T-helper 2 cell treated with Interferon-gamma antibody and Interleukin-4, amounts not matched to agents 100 ng/mL and 5 ng/mL, for 36 hours (primary cell): Measurements from ENCODE around the gene QPCT. TPM values are rescaled to one million over a fixed set of nuclear protein-coding genes. Genes with fewer than 3 reads are reported as not detected.
"Not testable (repeated sequence)": the region's sequence is repeated elsewhere in the genome, so short reads cannot be mapped to it uniquely, and the experiment has no call there.

Source experiments
- intact Hi-C: fragments of 100-400 bp; cut with micrococcal nuclease; formaldehyde crosslinking; loops from one replicate; pipeline ENCODE4 v1.15.1; 2023
- total RNA-seq: library from RNA; stranded (reverse); gene quantifications from 2 replicates; pipeline ENCODE4 v1.2.3, GENCODE V29; 2022

QPCT gene
- total RNA-seq: 0.18 TPM in 1 of 2 replicates, not detected in the other

DNA sequence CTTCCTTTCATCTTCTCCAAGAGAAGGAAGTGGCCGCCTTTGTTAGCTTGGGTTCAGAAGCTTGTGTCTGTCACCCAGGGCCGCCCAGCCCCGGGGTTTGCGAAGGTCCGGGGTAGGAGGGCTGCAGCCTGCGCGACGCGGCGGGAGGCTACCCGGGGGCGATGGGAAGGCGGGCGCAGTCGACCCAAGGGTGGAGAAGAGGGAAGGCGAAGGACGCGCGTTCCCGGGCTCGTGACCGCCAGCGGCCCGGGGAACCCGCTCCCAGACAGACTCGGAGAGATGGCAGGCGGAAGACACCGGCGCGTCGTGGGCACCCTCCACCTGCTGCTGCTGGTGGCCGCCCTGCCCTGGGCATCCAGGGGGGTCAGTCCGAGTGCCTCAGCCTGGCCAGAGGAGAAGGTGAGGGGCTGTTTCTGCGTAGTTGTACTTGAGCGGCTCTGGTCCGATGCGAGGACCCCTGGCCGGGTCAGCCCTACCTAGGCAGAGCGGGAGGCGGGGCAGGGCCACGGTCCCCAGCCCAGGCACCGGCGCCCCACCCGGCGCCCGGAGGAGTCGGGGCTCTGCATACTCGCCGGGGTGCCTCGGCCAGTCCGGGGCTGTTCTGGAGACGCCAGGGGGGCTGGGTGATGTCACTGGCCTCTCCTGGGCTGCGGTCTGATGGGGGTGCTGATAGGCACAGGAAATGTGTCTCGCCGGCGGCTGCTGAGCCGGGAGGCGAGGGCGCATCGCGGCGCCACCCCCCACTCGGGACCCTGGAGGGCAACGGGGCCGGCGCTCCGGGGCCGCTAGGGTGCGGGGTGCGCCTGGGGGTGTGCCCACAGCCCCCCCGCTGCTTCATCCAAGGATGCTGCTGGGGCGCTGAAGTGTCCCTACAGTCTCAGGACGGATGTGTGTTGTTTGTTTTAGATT lies at the start of gene QPCT:
Gene QPCT (plus strand): TSS at position 178 of the 909 bp plus-strand sequence. CDS start 102 bp downstream, at position 280.
- intact Hi-C loops: no loop called here

DNA sequence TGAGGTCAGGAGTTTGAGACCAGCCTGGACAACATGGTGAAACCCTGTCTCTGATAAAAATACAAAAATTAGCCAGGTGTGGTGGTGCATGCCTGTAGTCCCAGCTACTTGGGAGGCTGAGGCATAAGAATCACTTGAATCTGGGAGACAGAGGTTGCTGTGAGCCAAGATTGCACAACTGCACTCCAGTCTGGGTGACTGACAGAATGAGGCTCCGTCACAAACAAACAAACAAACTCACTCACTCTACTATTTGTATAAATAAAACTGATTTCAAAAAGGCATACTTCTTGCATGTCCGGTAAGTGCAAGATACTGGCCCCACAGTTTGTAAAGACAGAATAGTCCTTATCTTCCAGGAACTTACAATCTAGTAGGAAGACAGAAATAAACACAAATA lies 49.6 kb upstream of the QPCT start:
- intact Hi-C loops: not testable (repeated sequence)

DNA sequence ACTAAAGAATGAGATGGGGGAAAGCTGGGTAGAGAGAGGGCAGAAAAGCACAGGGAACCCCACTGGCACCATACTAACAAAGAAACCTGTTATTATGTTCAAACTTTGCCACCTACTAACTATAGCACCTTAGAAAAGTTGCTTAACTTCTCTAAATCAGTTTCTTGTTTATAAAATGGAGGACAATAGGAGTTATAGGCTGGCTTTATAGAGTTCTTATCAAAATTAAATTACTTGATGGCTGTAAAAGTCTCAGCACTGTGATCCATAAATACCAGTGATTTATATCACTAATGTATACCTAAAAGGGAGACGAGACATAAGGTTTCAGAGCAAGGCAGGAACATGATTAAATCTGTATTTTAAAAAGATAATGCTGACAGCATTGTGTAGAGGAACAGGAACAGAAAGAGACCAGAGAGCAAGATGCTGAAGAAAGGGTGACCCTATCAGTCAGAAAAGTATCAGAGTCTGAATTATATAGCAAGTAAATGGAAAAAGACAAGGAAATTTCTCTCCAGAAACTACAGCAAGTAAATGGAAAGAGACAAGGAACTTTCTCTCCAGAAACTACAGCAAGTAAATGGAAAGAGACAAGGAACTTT lies 48.9 kb upstream of the QPCT start:
- intact Hi-C loops: no loop called here

DNA sequence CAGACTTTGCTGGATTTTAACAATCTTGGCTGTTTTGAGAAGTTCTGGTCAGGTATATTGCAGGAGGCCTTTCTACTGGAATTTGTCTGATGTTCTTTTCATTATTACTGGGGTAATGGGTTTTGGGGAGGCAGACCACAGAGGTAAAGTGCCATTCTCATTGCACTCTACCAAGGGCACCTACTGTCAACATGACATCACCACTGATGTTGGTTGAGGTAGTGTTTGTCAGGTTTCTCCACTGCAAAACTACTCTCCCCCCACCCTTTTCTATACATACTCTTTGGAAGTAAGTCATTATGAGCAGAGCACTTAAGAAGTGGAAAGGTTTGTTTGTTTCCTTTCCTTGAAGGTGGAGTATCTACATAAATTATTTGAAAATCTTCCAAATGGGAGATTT lies 46.8 kb upstream of the QPCT start:
- intact Hi-C loops: no loop called here

DNA sequence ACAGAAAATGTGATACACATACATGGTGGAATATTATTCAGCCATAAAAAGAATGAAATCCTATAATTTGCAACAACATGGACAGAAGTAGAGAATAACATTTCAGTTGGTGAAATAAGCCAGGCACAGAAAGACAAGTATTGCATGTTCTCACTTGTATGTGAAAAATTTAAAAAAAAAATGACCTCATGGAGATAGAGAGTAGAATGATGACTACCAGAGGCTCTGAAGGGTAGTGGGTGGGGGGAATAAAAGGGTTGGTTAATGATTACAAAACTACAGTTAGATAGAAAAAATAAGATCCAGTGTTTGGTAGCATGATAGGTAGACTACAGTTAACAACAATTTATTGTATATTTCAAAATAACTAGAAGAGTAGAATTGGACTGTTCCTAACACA lies 44.3 kb upstream of the QPCT start:
- intact Hi-C loops: no loop called here

DNA sequence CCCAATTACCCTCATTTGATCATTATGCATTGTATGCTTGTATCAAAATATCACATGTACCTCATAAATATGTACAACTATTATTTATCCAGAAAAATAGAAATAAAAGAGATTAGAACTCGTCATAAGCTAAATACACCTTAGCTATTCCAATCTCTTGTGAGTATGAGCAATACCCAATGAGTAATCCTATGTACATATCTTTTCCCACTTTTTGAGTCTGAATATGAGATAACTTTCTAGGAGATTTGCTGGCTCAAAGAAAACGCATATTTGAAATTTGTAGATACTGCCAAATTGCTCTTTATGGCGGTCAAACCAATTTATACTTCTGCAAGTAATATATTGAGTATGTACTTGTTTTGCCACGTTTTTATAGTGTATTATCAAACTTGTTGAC lies 43.9 kb upstream of the QPCT start:
- intact Hi-C loops: no loop called here

DNA sequence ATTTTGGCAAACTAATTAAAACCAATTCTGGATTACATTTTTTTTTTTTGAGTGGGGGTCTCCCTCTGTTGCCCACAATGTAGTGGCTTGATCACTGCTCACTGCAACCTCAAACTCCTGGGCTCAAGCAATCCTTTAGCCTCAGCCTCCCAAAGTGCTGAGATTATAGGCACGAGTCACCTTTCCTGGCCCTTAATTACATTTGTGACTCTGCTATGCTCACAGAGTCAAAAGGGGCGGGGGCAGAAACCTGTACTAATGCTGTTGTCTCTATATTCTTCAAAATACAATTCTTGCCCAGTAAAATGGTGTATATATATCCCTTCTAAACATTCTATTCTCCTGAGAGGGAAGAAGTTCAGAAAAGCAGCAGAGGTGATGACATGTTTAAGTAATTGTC lies 43.0 kb upstream of the QPCT start:
- intact Hi-C loops: no loop called here

DNA sequence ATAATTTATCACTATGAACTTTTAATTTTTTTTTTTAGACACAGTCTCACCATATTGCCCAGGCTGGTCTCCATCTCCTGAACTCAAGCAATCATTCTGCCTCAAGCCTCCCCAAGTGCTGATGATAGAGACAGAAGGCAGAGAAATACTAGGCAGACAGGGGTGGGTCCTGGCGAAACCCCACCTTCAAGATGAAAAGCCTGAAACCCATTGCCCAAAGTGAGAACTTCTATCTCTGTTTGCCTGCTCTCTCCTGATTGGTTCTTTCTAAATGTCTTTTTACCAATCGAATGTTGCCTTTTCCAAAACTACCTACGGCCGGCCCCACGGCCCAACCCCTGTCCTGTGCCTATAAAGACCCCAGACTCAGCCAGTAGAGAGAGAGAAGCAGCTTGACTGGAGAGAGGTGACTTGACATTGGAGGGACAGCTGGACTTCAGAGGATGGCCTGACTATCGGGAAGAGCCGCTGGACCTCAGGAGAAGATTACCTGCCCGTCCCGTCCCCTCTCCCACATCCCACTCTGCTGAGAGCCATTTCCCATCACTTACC lies 41.7 kb upstream of the QPCT start:
- intact Hi-C loops: no loop called here

DNA sequence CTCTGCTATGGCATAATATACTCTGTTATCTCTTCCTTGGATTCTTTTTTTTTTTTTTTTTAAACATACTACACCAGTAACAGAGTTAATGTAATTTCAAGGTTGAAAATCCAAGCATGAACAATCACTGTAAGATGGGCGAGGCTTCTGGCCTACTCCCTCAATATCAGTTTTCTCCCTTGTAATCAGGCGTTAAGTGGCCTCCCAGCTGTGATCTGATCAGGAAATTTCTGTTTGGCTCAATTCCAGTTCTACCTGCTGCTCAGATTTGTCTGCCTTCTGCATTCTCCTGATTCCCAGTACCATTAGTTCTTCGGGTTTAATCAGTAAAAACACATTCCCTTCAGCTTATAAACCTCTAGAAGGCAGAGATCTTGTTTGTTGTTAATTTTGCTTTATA lies 38.4 kb upstream of the QPCT start:
- intact Hi-C loops: no loop called here

DNA sequence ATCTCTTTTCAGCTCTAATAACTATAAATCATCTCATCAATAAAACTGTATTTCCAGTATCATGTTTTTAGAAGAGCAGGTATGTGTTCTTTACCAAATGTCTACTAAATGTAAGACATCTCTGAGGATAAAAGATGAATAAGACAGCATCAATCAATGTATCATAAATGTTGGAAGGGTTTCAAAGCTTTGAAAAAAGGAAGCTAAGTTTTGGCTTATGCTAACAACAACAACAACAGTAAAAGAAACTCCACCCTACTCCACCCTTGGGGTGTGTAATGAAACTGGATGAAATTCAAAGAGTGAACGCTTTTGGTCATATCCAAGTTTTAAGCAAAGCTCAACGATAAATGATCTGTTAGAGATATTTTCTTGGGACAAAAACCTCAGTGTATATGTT lies 36.9 kb upstream of the QPCT start:
- intact Hi-C loops: no loop called here

DNA sequence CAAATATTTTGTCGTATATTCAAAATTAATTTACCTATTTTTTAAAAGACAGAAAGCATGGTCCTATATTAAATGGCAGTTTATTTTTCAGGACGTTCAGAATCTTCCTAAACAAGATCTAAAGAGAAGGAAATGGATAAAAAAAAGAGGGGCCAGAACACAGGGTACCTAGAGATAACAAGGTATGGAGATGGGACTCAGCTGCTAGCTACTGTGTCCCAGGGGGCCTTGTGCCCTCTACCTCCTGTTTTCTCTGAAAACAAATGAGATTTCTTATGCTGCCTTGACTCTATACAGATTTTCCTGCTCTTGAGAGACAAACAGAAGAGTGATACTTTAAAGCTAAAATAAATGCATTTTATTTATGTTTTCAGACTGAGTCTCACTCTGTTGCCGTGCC lies 29.1 kb upstream of the QPCT start:
- intact Hi-C loops: no loop called here

DNA sequence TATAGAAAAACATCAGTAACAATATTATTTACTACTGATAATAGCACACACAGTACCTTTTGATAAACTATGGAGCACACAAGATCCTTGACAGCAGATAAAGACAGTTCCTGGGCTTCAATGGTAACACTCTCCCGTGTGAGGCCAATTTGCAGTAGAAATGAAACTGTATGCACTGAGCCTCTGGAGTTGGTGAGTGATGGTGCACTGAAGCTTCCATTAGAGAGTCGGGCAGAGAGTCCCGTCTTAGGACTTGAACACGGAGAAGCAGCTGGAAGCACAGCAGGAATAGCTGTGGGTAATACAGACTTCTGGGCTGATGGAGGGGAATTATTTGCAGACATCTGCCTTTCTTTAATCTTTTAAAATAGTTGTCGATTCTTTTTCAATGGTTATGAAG lies 28.2 kb upstream of the QPCT start:
- intact Hi-C loops: no loop called here

DNA sequence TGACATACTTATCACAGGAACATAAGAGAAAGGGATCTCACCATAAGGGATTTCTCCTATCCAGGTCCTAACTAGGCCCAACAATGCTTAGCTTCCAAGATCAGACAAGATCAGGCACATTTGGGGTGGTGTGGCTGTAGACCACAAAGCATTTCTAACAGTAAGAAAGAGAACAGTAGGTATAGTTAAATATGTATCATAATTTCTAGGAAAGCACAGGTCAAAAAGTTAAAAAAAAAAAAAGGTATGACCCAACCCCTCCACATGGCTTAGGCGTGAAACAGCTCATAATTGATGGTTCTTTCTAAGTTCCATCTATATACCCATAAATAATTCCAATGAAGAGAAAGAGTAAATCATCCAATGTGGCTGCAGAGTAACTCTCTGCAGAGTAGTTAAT lies 26.7 kb upstream of the QPCT start:
- intact Hi-C loops: no loop called here

DNA sequence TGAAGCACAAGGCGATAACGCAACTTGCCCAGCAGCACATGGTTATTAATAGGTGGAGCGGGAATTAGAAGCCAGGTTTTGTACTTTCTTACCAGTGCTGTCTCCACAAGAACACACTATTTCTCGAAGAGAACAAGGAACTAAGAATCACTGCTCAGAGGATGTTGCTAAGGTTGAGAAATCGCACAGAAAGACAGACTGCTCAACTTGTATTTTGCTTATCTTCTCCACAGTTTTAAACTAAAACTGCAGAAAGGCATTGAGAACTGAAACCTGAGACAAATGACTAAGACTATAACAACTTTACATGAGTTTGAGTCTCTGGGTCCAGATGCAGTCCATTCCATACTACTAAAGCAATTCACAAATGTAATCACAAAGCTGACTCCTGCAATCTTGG lies 26.0 kb upstream of the QPCT start:
- intact Hi-C loops: no loop called here

DNA sequence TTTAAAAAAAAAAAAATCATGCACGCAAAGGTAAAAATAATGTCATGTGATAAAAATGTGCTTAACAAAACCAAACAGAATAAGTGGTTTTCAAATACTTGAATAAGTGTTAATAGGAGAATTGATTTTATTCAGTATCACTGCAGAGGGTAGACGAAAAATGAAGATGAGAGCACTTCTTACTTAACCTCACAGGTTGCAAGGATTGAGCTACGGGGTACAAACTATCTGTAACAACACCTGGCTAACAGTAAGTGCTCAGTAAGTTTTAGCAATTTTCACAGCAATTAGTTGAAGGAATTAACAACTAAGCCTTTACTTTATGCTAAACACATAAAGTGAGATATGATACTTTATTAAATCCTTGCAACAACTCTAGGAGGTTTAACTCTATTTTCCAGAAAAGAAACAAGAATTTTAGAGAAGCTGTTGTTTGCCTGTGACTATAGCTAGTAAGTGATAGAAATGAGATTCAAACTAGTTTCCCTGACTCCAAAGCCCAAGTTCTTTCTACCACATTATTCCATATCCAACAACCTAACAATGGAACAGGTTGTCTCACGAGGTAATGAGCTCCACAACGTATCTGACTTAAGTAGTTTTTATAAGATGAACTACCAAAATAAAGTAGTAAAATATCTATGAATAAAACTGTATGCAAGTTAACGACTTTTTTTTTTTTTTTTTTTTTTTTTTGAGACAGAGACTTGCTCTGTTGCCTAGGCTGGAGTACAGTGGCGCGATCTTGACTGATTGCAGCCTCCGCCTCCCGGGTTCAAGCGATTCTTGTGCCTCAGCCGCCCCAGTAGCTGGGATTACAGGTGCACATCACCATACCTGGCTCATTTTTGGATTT lies 24.4 kb upstream of the QPCT start:
- intact Hi-C loops: loop anchor here (5.0 kb wide), 2 partner anchors 88 to 163 kb away; partner anchors contain the start of genes CEBPZ, EIF2AK2 and NDUFAF7

DNA sequence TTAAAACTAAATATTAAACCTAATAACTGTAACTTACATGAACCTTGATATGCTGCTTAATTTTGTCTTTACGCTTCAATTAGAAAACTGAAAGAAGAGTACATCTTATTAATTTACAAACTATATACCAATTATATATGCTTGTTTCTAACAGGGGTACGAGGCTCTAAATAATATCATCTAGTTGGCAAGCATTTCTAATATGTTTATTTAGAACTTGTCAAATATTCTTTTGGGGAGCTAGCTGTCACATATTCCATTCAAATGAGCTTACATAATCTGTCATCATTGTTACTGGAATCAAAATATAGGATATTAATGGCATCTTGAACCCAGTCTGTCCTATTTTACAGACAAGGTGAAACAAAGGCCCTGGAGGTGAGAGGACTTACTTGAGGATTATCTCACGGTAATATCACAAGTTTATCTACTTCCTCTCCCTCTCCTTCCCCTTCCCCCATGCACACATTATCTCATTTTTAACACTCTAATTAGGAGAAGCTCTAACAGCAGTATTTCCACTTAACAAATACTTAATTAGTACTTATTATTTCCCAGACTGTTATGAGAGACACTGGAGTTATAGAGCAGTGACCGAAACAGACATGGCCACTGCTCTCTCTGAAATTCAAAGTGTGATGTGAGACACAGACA lies 23.3 kb upstream of the QPCT start:
- intact Hi-C loops: loop anchor here (5.0 kb wide), 2 partner anchors 89 to 164 kb away; partner anchors contain the start of genes CEBPZ, EIF2AK2 and NDUFAF7

DNA sequence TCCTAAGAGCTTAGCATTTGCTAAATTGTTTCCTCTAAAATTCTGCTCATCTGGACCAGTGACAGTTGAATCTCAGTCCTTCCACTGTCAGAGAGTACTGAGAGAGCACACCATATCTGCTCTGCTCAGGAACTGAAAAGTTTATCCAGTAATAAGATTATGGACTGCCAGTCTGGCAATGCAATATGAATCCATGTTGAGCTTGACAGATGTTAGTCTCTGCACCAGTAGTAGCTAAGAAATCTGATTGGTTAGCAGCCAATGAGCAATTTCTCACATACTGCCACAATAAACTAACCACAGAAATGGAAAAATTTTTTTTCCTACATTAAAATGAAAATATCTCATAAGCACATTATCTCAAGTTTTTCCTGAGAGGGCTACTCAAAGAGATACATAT lies 22.1 kb upstream of the QPCT start:
- intact Hi-C loops: loop anchor here (5.0 kb wide), 2 partner anchors 90 to 165 kb away; partner anchors contain the start of genes CEBPZ, EIF2AK2 and NDUFAF7

DNA sequence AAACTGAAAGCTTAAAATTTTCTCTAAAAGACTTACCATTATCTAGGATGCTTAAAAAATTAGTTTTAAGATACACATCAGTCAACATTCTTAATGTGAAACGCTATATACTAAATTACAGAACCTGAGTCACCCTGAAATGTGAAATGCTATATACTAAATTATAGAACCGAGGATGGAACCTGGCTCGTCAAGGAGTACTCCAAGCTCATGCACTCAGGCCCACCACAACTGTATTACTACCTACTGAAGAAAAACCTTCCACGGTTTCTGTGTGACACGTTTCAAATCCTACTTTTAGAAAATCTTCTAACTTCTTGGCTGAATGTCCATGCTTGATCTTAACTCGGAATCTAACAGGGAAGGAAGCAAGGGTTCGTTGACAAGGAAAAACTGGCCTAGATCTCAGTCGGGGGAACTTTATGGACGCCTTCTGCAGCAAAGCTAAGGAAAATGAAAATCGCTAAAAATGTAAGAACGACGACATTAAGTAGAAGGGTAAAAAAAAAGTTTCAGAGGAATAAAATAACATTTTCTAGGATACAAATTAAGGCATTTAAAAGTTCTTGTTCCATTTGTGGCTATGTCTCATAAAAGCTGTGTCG lies 21.2 kb upstream of the QPCT start:
- intact Hi-C loops: loop anchor here (1.0 to 5.0 kb wide), 3 partner anchors 91 to 349 kb away; partner anchors contain the start of genes CEBPZ, EIF2AK2 and NDUFAF7

DNA sequence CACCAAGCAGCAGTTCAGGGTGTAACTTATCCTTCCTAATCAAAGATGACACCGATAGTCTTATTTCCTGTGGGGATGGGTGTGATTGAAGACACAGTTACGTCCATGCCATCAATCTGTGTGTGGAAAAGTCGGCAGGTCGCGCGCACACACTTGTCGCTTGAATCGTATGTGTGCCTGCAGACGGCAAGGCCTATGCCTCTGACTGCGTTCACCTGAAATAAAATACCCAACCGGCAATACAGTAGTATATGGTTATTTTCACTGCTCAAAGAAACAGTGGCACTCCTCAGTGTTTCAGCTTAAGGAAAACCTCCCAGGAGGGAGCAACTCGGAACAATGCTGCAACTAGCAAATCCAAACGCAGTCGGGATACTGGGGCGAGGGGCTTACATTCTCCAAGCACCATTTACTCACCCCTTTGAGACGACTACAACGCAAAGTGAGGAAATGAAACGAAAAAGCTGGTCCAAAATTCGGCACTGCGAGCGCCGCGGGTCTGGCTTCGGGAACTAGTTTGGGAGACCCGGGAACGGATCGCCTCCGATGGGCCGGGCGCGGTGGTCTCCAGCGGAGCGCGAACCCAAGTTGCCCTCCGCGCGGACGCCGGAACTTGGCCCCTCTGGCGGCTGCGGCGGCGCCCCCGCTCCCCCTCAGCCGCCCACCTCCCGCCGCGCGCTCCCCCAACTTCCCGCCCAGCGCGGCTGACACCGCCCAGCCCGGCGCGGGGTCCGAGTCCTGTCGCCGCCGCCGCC lies 20.5 kb upstream of the QPCT start:
- intact Hi-C loops: loop anchor here (1.0 to 5.0 kb wide), 5 partner anchors 52 to 348 kb away; partner anchors contain the start of genes CEBPZ, EIF2AK2, GPATCH11 and HEATR5B

DNA sequence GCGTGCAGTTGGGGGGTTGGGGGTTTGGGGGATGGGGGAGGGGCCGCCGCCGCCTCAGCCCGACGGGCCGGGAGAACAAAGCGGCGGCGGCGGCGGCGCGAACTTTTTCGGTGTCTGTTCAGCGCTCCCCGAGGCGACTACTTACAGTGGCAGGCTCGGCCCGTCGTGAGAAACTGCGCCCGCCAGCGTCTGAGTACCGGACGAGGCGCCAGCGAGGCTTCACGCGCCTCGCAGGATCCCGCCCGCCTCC lies 20.0 kb upstream of the QPCT start:
- intact Hi-C loops: loop anchor here (1.0 to 5.0 kb wide), 4 partner anchors 52 to 240 kb away; partner anchors contain the start of genes CEBPZ, EIF2AK2, GPATCH11 and HEATR5B
